B cell (primary cell): ENCODE results near the gene C1orf174. TPM values are rescaled to one million over a fixed set of nuclear protein-coding genes. Genes with fewer than 3 reads are reported as not detected.
A peak's percentile ranks its signal among the peaks of the same experiment; 100 is the strongest.

Experiments
- ATAC-seq: fragments of 200-7000 bp; cut with Tn5 transposase; one replicate; pipeline ENCODE4 v1.10.0; 2021; ENCODE audit warnings: low read depth, mild to moderate bottlenecking, moderate number of reproducible peaks, moderate library complexity
- CTCF ChIA-PET: fragments of 350-600 bp; sonication (Branson Sonifier 250); formaldehyde crosslinking; loops from one replicate; lab custom pipeline; 2021; ENCODE audit warnings: antibody characterized with exemption, inconsistent platforms; lab: Charles Lee
- POLR2A ChIA-PET: fragments of 350-600 bp; sonication (Branson Sonifier 250); formaldehyde crosslinking; loops from one replicate; lab custom pipeline; 2021; ENCODE audit warnings: antibody characterized with exemption; lab: Charles Lee
- DNase-seq: peaks from one replicate; pipeline ENCODE4 v3.0.0; 2013
- H2AFZ ChIP-seq: 2 replicates; pipeline ENCODE4 v1.6.1; 2012; ENCODE audit warnings: mild to moderate bottlenecking, low read depth, low read length; ENCODE audit not compliant: insufficient read depth, poor library complexity, severe bottlenecking
- H3K27ac ChIP-seq, 2 donors: 1 replicate in 1 of 2; 2 replicates in 1 of 2; pipeline ENCODE4 v1.5.1; 2012 to 2013; ENCODE audit warnings: low read length in 2 of 2, mild to moderate bottlenecking in 2 of 2, moderate library complexity in 1 of 2
- H3K27me3 ChIP-seq, 4 experiments: fragments of 200-600 bp in 1 of 4; sonication (generic) in 1 of 4; replicated peaks in 1 of 4; 1 replicate in 2 of 4; 2 replicates in 2 of 4; pipeline versions ENCODE4 v1.6.1 to v1.7.0; 2013 to 2016; ENCODE audit warnings: low read length in 3 of 4, mild to moderate bottlenecking in 2 of 4, mixed read lengths in 1 of 4, moderate library complexity in 1 of 4; ENCODE audit not compliant: insufficient read depth in 4 of 4, control insufficient read depth in 3 of 4; ENCODE audit errors: control extremely low read depth in 1 of 4
- H3K36me3 ChIP-seq, 2 experiments: replicated peaks in 1 of 2; 1 replicate in 1 of 2; 2 replicates in 1 of 2; pipeline versions ENCODE4 v1.6.1 to v1.7.1; 2013; ENCODE audit warnings: low read length in 1 of 2; ENCODE audit not compliant: insufficient read depth in 2 of 2, control insufficient read depth in 1 of 2; ENCODE audit errors: control extremely low read depth in 1 of 2, extremely low read depth in 1 of 2
- H3K4me1 ChIP-seq, 2 donors: fragments of 200-600 bp in 1 of 2; sonication (generic) in 1 of 2; 1 replicate in 1 of 2; 2 replicates in 1 of 2; pipeline versions ENCODE4 v1.5.1 to v1.6.1; 2013 to 2017; ENCODE audit warnings: low read length in 2 of 2; ENCODE audit not compliant: control insufficient read depth in 2 of 2, insufficient read depth in 2 of 2
- H3K4me2 ChIP-seq: replicated peaks from 2 replicates; pipeline ENCODE3; 2012; ENCODE audit warnings: mild to moderate bottlenecking, low read depth, low read length; ENCODE audit not compliant: poor library complexity, severe bottlenecking
- H3K4me3 ChIP-seq, 5 experiments: fragments of 200-600 bp in 1 of 5; sonication (generic) in 1 of 5; 1 replicate in 3 of 5; 2 replicates in 2 of 5; pipeline versions ENCODE4 v1.5.1 to v1.7.0; 2011 to 2016; ENCODE audit warnings: low read length in 4 of 5, mild to moderate bottlenecking in 4 of 5, low read depth in 2 of 5, control low read depth in 1 of 5, moderate library complexity in 1 of 5; ENCODE audit not compliant: insufficient read depth in 1 of 5; ENCODE audit errors: control extremely low read depth in 1 of 5, extremely low read depth in 1 of 5
- H3K79me2 ChIP-seq: fragments of 200-600 bp; sonication (generic); one replicate; pipeline ENCODE4 v1.6.0; 2016; ENCODE audit warnings: low read length; ENCODE audit not compliant: control insufficient read depth, insufficient read depth
- H3K9ac ChIP-seq: fragments of 200-600 bp; sonication (generic); 2 replicates; pipeline ENCODE4 v1.6.1; 2017; ENCODE audit warnings: mild to moderate bottlenecking, low read length, moderate library complexity
- H3K9me3 ChIP-seq, 3 donors: one replicate each; pipeline versions ENCODE4 v1.6.1 to v1.7.1; 2013; ENCODE audit warnings: low read length in 2 of 3; ENCODE audit not compliant: control insufficient read depth in 2 of 3, insufficient read depth in 1 of 3; ENCODE audit errors: control extremely low read depth in 1 of 3
- H4K20me1 ChIP-seq: 2 replicates; pipeline ENCODE4 v1.6.0; 2012; ENCODE audit warnings: mild to moderate bottlenecking, low read length; ENCODE audit not compliant: insufficient read depth, control insufficient read depth, poor library complexity, severe bottlenecking
- H3K27ac Mint-ChIP-seq: one replicate; pipeline ENCODE4 v1.8.0; 2021; ENCODE audit warnings: mixed read lengths
- H3K27me3 Mint-ChIP-seq: one replicate; pipeline ENCODE4 v1.8.0; 2021; ENCODE audit warnings: mixed read lengths
- H3K4me1 Mint-ChIP-seq: one replicate; pipeline ENCODE4 v1.8.0; 2021; ENCODE audit warnings: mixed read lengths
- H3K4me3 Mint-ChIP-seq: one replicate; pipeline ENCODE4 v1.8.0; 2021; ENCODE audit warnings: mixed read lengths
- H3K9me3 Mint-ChIP-seq: one replicate; pipeline ENCODE4 v1.8.0; 2022; ENCODE audit warnings: mixed read lengths; ENCODE audit not compliant: insufficient read depth
- CTCF ChIP-seq: fragments of 200-600 bp; IDR thresholded peaks from one replicate; pipeline ENCODE4 v1.8.0; 2022; ENCODE audit warnings: antibody characterized with exemption, mild to moderate bottlenecking
- EZH2 ChIP-seq: IDR thresholded peaks from 2 replicates; pipeline ENCODE4 v1.6.1; 2012; ENCODE audit warnings: borderline replicate concordance, low read depth, mild to moderate bottlenecking, moderate library complexity, low read length; ENCODE audit not compliant: insufficient read depth, poor library complexity, severe bottlenecking
- WGBS: methylation state at CpG from one replicate; pipeline ENCODE4 v1.1.5; 2013; ENCODE audit warnings: missing lambda C conversion rate; ENCODE audit not compliant: insufficient coverage; 5-methylcytosine and 5-hydroxymethylcytosine counted together
- intact Hi-C: fragments of 100-400 bp; cut with micrococcal nuclease; formaldehyde crosslinking; loops from one replicate; pipeline ENCODE4 v1.10.0; 2022
- polyA plus RNA-seq: library from polyadenylated mRNA; depleted of rRNA; stranded (reverse); fragments of >200 nt; gene quantifications from 2 replicates; pipeline ENCODE4 v1.2.3, GENCODE V29; 2012
- total RNA-seq, 2 donors: library from RNA; stranded (reverse); fragments of 120-200 nt in 1 of 2; gene quantifications; 1 replicate in 1 of 2; 2 replicates in 1 of 2; pipeline versions ENCODE4 v1.2.3 to v1.2.4, GENCODE V29; 2013 to 2022

The C1orf174 gene
- total and polyA plus RNA-seq, 2 donors (not counting 1 experiment from before 2014, with no cell fraction given) = 33.2 to 49.8 TPM

- Histone ChIP-seq H3K4me2 (peak overlapping the region; percentile 13), H3K9ac (no peak overlapping the region), H3K79me2 (no peaks in the 10 kb centered on the region), H2AFZ (no peak overlapping the region), H3K27ac (no peak overlapping the region), H3K4me1 (peaks cover 4 to 23% of the 10 kb centered on the region in 2 donors), H3K27me3 (peaks cover 0 to 15% (median 0%) of the 10 kb centered on the region in 4 experiments), H4K20me1 (no peaks in the 10 kb centered on the region), H3K4me3 (no peak overlapping the region), H3K36me3 (no peaks in the 10 kb centered on the region), H3K9me3 (no peaks in the 10 kb centered on the region)
- ChIA-PET POLR2A (no interaction called here), CTCF (interaction anchor here (2.5 kb wide), 1 partner anchor 138 kb away, joined by 31 read pairs; no protein-coding TSS in a partner anchor)
- peaks cover 25% of the 10 kb centered on the region for H3K4me1 Mint-ChIP-seq
- H3K9me3 Mint-ChIP-seq = no peaks in the 10 kb centered on the region
- H3K27ac Mint-ChIP-seq = no peak overlapping the region
- peaks cover 6% of the 10 kb centered on the region for H3K27me3 Mint-ChIP-seq
- peak; percentile 19 for ATAC-seq
- peak overlapping the region; percentile 70 for H3K4me3 Mint-ChIP-seq
- TF ChIP-seq EZH2 (no peak), CTCF (no peak)
- 35% methylated on average over 2 of the region's 7 CpGs for WGBS
- intact Hi-C loops = loop anchor here (1.0 to 10.0 kb wide), 3 partner anchors 136 to 255 kb away; partner anchors contain the start of genes TP73 and WRAP73
- no peak for DNase-seq
Measured at GRCh38 chr1:3909615-3910014, 9.5 kb upstream of the C1orf174 start.

GRCh38 chr1:3908886-3909517, 8.9 kb upstream of the C1orf174 start:
- Histone ChIP-seq H3K27ac (no peak overlapping the region), H3K9me3 (no peaks in the 10 kb centered on the region), H3K36me3 (no peaks in the 10 kb centered on the region), H3K4me3 (no peak overlapping the region), H3K9ac (no peak overlapping the region), H2AFZ (no peak overlapping the region), H4K20me1 (no peaks in the 10 kb centered on the region), H3K79me2 (no peaks in the 10 kb centered on the region), H3K4me2 (no peak overlapping the region), H3K27me3 (peaks cover 0 to 15% (median 0%) of the 10 kb centered on the region in 4 experiments), H3K4me1 (peaks cover 4 to 23% of the 10 kb centered on the region in 2 donors)
- intact Hi-C loops = loop anchor here (10.0 kb wide), 1 partner anchor 254 kb away; the partner anchor contains the start of genes TP73 and WRAP73
- H3K27me3 Mint-ChIP-seq = peaks cover 6% of the 10 kb centered on the region
- DNase-seq (no peak), ATAC-seq (no peak)
- H3K4me1 Mint-ChIP-seq = peaks cover 25% of the 10 kb centered on the region
- CTCF ChIA-PET = no interaction called here
- no peak overlapping the region for H3K4me3 Mint-ChIP-seq
- POLR2A ChIA-PET = no interaction called here
- H3K27ac Mint-ChIP-seq = no peak overlapping the region
- no peak for TF ChIP-seq EZH2
- no peak for TF ChIP-seq CTCF
- WGBS = 90% methylated on average over 12 of the region's 17 CpGs
- no peaks in the 10 kb centered on the region for H3K9me3 Mint-ChIP-seq
